ENCODE measurements around the gene HDDC3.

GRCh38 chr15:90901175-90902039, 30.9 kb downstream of the HDDC3 start:
- no peak for TF ChIP-seq CTCF (IDR thresholded peaks at IDR 0.05)
- no peak for TF ChIP-seq POLR2A (IDR thresholded peaks at IDR 0.05)

Data from lower leg skin (tissue), 3 donors.